Coronary artery (tissue), 2 donors: ENCODE measurements around the gene GAL3ST1.
"Not testable (repeated sequence)": the region's sequence is repeated elsewhere in the genome, so short reads cannot be mapped to it uniquely, and the experiment has no call there.

Experiments used
- DNase-seq: peaks from one replicate; pipeline ENCODE4 v3.0.0-alpha.2; 2017; ENCODE audit warnings: low spot score
- H3K27ac ChIP-seq, 2 donors: fragments of 200-600 bp; sonication (generic); one replicate each; pipeline ENCODE4 v1.5.1; 2016 to 2019
- H3K4me3 ChIP-seq: fragments of 200-600 bp; sonication (generic); 2 replicates; pipeline ENCODE4 v1.5.1; 2016; ENCODE audit warnings: mild to moderate bottlenecking, moderate library complexity
- TF ChIP-seq, protein P1 (sequence below): fragments of 200-600 bp; sonication (generic); IDR thresholded peaks from one replicate; pipeline ENCODE4 v1.5.1; 2019; ENCODE audit warnings: antibody characterized with exemption

The GAL3ST1 gene

GRCh38 chr22:30546616-30547015, 27.8 kb downstream of the GAL3ST1 start, which contains the start of gene SEC14L6:
Gene SEC14L6 (minus strand): TSS chr22:30546741. CDS start chr22:30546682, 59 bp downstream.
- H3K27ac ChIP-seq, result no peak within 1 kb of the TSS
- TF ChIP-seq, protein P1, sequence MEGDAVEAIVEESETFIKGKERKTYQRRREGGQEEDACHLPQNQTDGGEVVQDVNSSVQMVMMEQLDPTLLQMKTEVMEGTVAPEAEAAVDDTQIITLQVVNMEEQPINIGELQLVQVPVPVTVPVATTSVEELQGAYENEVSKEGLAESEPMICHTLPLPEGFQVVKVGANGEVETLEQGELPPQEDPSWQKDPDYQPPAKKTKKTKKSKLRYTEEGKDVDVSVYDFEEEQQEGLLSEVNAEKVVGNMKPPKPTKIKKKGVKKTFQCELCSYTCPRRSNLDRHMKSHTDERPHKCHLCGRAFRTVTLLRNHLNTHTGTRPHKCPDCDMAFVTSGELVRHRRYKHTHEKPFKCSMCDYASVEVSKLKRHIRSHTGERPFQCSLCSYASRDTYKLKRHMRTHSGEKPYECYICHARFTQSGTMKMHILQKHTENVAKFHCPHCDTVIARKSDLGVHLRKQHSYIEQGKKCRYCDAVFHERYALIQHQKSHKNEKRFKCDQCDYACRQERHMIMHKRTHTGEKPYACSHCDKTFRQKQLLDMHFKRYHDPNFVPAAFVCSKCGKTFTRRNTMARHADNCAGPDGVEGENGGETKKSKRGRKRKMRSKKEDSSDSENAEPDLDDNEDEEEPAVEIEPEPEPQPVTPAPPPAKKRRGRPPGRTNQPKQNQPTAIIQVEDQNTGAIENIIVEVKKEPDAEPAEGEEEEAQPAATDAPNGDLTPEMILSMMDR, result no peak
- no peak within 1 kb of the TSS for H3K4me3 ChIP-seq
- no peak for DNase-seq

- Histone ChIP-seq H3K27ac (no peak overlapping the region), H3K4me3 (peak overlapping the region; percentile 68)
- TF ChIP-seq, protein P1, result no peak
- DNase-seq, result no peak
Measured at GRCh38 chr22:30542811-30543188, 31.7 kb downstream of the GAL3ST1 start.

GRCh38 chr22:30541961-30542810, 32.3 kb downstream of the GAL3ST1 start:
- Histone ChIP-seq H3K4me3 (peak overlapping the region; percentile 68), H3K27ac (no peak overlapping the region)
- TF ChIP-seq, protein P1, result no peak
- DNase-seq, result no peak

GRCh38 chr22:30541511-30541910, 33.0 kb downstream of the GAL3ST1 start:
- peak overlapping the region; percentile 68 for H3K4me3 ChIP-seq
- not testable (repeated sequence) for DNase-seq, H3K27ac ChIP-seq

- Histone ChIP-seq H3K27ac (no peak overlapping the region), H3K4me3 (no peak overlapping the region)
- TF ChIP-seq, protein P1, result no peak
- no peak for DNase-seq
Measured at GRCh38 chr22:30539368-30539767, 35.1 kb downstream of the GAL3ST1 start.

DNA sequence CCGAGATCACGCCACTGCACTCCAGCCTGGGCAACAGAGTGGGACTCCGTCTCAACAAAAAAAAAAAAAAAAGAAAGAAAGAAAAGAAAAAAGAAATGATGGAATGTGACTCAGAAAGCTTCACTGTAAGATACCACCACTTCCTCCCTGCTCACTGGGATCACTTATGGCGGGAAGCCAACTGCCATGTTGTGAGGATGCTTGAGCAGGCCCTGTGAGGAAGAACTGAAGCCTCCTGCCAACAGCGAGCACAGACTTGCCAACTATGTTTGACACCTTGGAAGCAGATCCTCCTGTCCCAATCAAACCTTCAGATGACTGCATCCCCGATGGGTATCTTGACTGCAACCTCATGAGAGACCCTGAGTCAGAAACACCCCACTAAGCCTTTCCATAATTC, 36.2 kb downstream of the GAL3ST1 start:
- Histone ChIP-seq H3K4me3 (no peak overlapping the region), H3K27ac (no peak overlapping the region)
- DNase-seq, result no peak
- TF ChIP-seq, protein P1, result no peak

DNA sequence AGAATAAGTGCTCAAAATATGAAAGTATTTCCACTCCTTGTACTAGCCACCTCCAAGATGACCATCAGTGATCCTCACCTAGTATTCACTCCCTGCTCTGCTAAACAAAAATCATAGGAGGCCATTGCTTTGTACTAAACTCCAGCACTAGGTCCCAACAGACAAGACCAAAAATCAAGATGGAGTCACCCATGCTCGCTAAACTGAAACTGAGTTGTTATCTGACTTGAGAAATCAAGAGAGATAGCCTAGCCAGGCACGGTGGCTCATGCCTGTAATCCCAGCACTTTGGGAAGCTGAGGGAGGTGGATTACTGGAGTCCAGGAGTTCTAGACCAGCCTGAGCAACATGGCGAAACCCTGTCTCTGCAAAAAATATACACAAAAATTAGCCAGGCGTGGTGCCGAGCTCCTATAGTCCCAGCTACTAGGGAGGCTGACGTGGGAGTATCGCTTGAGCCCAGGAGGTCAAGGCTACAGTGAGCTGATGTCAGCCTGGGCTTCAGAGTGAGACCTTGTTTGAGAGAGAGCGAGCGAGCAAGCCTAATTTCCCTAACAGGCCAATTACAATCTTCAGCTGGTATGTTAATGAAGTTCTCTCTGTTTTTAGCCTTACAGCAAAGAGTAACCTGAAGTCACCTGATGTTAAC, 37.3 kb downstream of the GAL3ST1 start:
- Histone ChIP-seq H3K27ac (no peak overlapping the region), H3K4me3 (no peak overlapping the region)
- no peak for DNase-seq
- TF ChIP-seq, protein P1, result no peak
